ENCODE results near the gene VPS18.

VPS18 gene, protein sequence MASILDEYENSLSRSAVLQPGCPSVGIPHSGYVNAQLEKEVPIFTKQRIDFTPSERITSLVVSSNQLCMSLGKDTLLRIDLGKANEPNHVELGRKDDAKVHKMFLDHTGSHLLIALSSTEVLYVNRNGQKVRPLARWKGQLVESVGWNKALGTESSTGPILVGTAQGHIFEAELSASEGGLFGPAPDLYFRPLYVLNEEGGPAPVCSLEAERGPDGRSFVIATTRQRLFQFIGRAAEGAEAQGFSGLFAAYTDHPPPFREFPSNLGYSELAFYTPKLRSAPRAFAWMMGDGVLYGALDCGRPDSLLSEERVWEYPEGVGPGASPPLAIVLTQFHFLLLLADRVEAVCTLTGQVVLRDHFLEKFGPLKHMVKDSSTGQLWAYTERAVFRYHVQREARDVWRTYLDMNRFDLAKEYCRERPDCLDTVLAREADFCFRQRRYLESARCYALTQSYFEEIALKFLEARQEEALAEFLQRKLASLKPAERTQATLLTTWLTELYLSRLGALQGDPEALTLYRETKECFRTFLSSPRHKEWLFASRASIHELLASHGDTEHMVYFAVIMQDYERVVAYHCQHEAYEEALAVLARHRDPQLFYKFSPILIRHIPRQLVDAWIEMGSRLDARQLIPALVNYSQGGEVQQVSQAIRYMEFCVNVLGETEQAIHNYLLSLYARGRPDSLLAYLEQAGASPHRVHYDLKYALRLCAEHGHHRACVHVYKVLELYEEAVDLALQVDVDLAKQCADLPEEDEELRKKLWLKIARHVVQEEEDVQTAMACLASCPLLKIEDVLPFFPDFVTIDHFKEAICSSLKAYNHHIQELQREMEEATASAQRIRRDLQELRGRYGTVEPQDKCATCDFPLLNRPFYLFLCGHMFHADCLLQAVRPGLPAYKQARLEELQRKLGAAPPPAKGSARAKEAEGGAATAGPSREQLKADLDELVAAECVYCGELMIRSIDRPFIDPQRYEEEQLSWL

GRCh38 chr15:40893733-40894680, at the start of gene VPS18:
Gene VPS18 (plus strand): TSS chr15:40894450. CDS start chr15:40894769, 319 bp downstream.
- TF ChIP-seq, protein P1, sequence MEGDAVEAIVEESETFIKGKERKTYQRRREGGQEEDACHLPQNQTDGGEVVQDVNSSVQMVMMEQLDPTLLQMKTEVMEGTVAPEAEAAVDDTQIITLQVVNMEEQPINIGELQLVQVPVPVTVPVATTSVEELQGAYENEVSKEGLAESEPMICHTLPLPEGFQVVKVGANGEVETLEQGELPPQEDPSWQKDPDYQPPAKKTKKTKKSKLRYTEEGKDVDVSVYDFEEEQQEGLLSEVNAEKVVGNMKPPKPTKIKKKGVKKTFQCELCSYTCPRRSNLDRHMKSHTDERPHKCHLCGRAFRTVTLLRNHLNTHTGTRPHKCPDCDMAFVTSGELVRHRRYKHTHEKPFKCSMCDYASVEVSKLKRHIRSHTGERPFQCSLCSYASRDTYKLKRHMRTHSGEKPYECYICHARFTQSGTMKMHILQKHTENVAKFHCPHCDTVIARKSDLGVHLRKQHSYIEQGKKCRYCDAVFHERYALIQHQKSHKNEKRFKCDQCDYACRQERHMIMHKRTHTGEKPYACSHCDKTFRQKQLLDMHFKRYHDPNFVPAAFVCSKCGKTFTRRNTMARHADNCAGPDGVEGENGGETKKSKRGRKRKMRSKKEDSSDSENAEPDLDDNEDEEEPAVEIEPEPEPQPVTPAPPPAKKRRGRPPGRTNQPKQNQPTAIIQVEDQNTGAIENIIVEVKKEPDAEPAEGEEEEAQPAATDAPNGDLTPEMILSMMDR (IDR thresholded peaks at IDR 0.05; ENCODE audit: low read length) = peak; percentile 73
- no peak for TF ChIP-seq EZH2 (IDR thresholded peaks at IDR 0.05; ENCODE audit: borderline replicate concordance, low read length)
- H2AFZ ChIP-seq (ENCODE audit: low read length) = no peak within 1 kb of the TSS
- H3K4me2 ChIP-seq (ENCODE audit: low read length) = peak within 1 kb of the TSS; percentile 87
- peaks cover 17% of the 10 kb centered on the region for H3K4me1 ChIP-seq (ENCODE audit: insufficient read depth, low read length, severe bottlenecking)
- H3F3A ChIP-seq (ENCODE audit: insufficient read depth, low read length) = no peaks in the 10 kb centered on the region
- no peaks in the 10 kb centered on the region; the same call in 1 of the 2 replicates for H3K27me3 ChIP-seq (ENCODE audit: insufficient read depth, low read length)
- H3K36me3 ChIP-seq (ENCODE audit: insufficient read depth, low read length) = peaks cover 24% of the 10 kb centered on the region; the same call in 1 of the 2 replicates
- no peaks in the 10 kb centered on the region for H3K9me2 ChIP-seq (ENCODE audit: low read depth, low read length)
- no peak within 1 kb of the TSS for H3K27ac ChIP-seq (ENCODE audit: low read depth, low read length, poor library complexity, severe bottlenecking)
- no peaks in the 10 kb centered on the region for H4K20me1 ChIP-seq (ENCODE audit: insufficient read depth, low read length)
- H3K9ac ChIP-seq (ENCODE audit: low read length) = peak within 1 kb of the TSS; percentile 84
- peak within 1 kb of the TSS; percentile 81 for H3K4me3 ChIP-seq (ENCODE audit: low read depth, low read length, poor library complexity, severe bottlenecking)
- no peaks in the 10 kb centered on the region for H3K9me3 ChIP-seq (ENCODE audit: low read length)
- no peaks in the 10 kb centered on the region for H3K79me2 ChIP-seq (ENCODE audit: insufficient read depth, low read length)

DNA sequence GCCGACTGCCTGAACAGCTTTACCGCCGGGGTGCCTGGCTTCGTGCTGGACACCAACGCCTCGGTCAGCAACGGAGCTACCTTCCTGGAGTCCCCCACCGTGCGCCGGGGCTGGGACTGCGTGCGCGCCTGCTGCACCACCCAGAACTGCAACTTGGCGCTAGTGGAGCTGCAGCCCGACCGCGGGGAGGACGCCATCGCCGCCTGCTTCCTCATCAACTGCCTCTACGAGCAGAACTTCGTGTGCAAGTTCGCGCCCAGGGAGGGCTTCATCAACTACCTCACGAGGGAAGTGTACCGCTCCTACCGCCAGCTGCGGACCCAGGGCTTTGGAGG, 49.6 kb upstream of the VPS18 start:
- H3K79me2 ChIP-seq (ENCODE audit: insufficient read depth, low read length) = no peaks in the 10 kb centered on the region
- no peak overlapping the region for H3K27ac ChIP-seq (ENCODE audit: low read depth, low read length, poor library complexity, severe bottlenecking)
- peak overlapping the region; percentile 68 for H3K4me3 ChIP-seq (ENCODE audit: low read depth, low read length, poor library complexity, severe bottlenecking)
- peaks cover 37% of the 10 kb centered on the region for H3K4me1 ChIP-seq (ENCODE audit: insufficient read depth, low read length, severe bottlenecking)
- no peaks in the 10 kb centered on the region for H4K20me1 ChIP-seq (ENCODE audit: insufficient read depth, low read length)
- H3K27me3 ChIP-seq (ENCODE audit: insufficient read depth, low read length) = no peaks in the 10 kb centered on the region
- H3K36me3 ChIP-seq (ENCODE audit: insufficient read depth, low read length) = no peaks in the 10 kb centered on the region
- peak overlapping the region; percentile 91 for H3K4me2 ChIP-seq (ENCODE audit: low read length)
- TF ChIP-seq EZH2 (IDR thresholded peaks at IDR 0.05; ENCODE audit: borderline replicate concordance, low read length) = no peak
- TF ChIP-seq, protein P1 (IDR thresholded peaks at IDR 0.05; ENCODE audit: low read length) = no peak
- H3K9me2 ChIP-seq (ENCODE audit: low read depth, low read length) = no peaks in the 10 kb centered on the region
- H3K9ac ChIP-seq (ENCODE audit: low read length) = peak overlapping the region; percentile 70
- H2AFZ ChIP-seq (ENCODE audit: low read length) = peak overlapping the region; percentile 18; the same call in 1 of the 2 replicates
- no peaks in the 10 kb centered on the region for H3F3A ChIP-seq (ENCODE audit: insufficient read depth, low read length)
- no peaks in the 10 kb centered on the region for H3K9me3 ChIP-seq (ENCODE audit: low read length)

GRCh38 chr15:40845036-40845435, 49.2 kb upstream of the VPS18 start:
- H3K9ac ChIP-seq (ENCODE audit: low read length) = peak overlapping the region; percentile 70
- no peaks in the 10 kb centered on the region for H3K27me3 ChIP-seq (ENCODE audit: insufficient read depth, low read length)
- no peaks in the 10 kb centered on the region for H3K79me2 ChIP-seq (ENCODE audit: insufficient read depth, low read length)
- peak overlapping the region; percentile 68 for H3K4me3 ChIP-seq (ENCODE audit: low read depth, low read length, poor library complexity, severe bottlenecking)
- no peaks in the 10 kb centered on the region for H3F3A ChIP-seq (ENCODE audit: insufficient read depth, low read length)
- H4K20me1 ChIP-seq (ENCODE audit: insufficient read depth, low read length) = no peaks in the 10 kb centered on the region
- peaks cover 37% of the 10 kb centered on the region for H3K4me1 ChIP-seq (ENCODE audit: insufficient read depth, low read length, severe bottlenecking)
- H3K9me3 ChIP-seq (ENCODE audit: low read length) = no peaks in the 10 kb centered on the region
- TF ChIP-seq EZH2 (IDR thresholded peaks at IDR 0.05; ENCODE audit: borderline replicate concordance, low read length) = no peak
- TF ChIP-seq, protein P1 (IDR thresholded peaks at IDR 0.05; ENCODE audit: low read length) = no peak
- no peak overlapping the region for H3K27ac ChIP-seq (ENCODE audit: low read depth, low read length, poor library complexity, severe bottlenecking)
- H3K36me3 ChIP-seq (ENCODE audit: insufficient read depth, low read length) = no peaks in the 10 kb centered on the region
- no peaks in the 10 kb centered on the region for H3K9me2 ChIP-seq (ENCODE audit: low read depth, low read length)
- H3K4me2 ChIP-seq (ENCODE audit: low read length) = peak overlapping the region; percentile 91
- peak overlapping the region; percentile 18; the same call in 1 of the 2 replicates for H2AFZ ChIP-seq (ENCODE audit: low read length)
